ENCODE results near the gene KCNRG. TPM values are rescaled to one million over a fixed set of nuclear protein-coding genes. Genes with fewer than 3 reads are reported as not detected.

KCNRG gene
- total and polyA plus RNA-seq, 3 experiments from 2014 or later = 0.22 to 0.44 (median 0.42) TPM

GRCh38 chr13:49996951-49997895, 18.0 kb upstream of the KCNRG start, which contains the start of gene TRIM13:
Gene TRIM13, plus strand, starts transcription at chr13:49997042. Its CDS starts 14,899 bp downstream, at chr13:50011941.
- Mint-ChIP-seq H3K36me3 (peaks cover 0 to 42% (median 4%) of the 10 kb centered on the region in 3 donors), H3K27me3 (peaks cover 0 to 2% of the 10 kb centered on the region in 2 donors), H3K9me3 (no peaks in the 10 kb centered on the region), H3K27ac (peak within 1 kb of the TSS; percentile 84 to 96 (median 91)), H3K4me1 (peaks cover 39 to 58% (median 56%) of the 10 kb centered on the region in 3 donors), H3K4me3 (peak within 1 kb of the TSS; percentile 84 to 96 (median 89))
- Histone ChIP-seq H3K27me3 (ENCODE audit: insufficient read depth, low read length, poor library complexity, severe bottlenecking) (no peaks in the 10 kb centered on the region), H3K4me3 (ENCODE audit: low read length) (peak within 1 kb of the TSS; percentile 92), H3K36me3 (ENCODE audit: insufficient read depth, low read length) (peaks cover 7% of the 10 kb centered on the region), H3K9me3 (ENCODE audit: low read length) (no peaks in the 10 kb centered on the region), H3K4me1 (ENCODE audit: insufficient read depth, low read length) (peaks cover 36% of the 10 kb centered on the region), H3K27ac (ENCODE audit: low read depth, low read length) (peak within 1 kb of the TSS; percentile 88)
- CTCF ChIA-PET = interaction anchor here (0.6 to 3.4 kb wide), 43 partner anchors 9 to 1072 kb away, joined by 3 to 50 read pairs (median 4); partner anchors contain the start of gene SPRYD7
- POLR2A ChIA-PET = interaction anchor here (0.5 to 3.5 kb wide), 21 partner anchors 9 to 1457 kb away, joined by 3 to 62 read pairs (median 5); partner anchors contain the start of genes EBPL, KPNA3, RNASEH2B and SPRYD7
- DNase-seq = peak; percentile 62 to 86 (median 78)

DNA sequence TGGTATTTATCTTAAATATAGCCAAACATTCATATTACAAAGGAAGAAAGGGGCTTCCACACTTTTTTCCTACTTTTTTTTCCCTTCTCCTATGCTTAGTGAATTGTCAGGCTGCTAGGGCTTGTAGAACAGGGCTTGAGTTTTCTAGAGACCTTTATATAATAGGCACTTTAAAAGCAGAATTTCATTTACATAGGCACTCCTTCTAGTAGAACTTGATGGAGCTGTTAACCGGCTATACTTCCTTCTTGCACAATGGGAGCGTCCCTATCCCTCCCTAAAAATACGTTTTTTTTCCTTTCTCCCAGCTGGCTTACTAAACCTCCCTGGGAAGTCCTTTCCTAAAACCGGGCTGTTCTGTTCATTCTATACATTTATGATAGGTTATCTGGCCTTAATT, 17.3 kb upstream of the KCNRG start:
- peaks cover 0 to 2% of the 10 kb centered on the region in 2 donors for H3K27me3 Mint-ChIP-seq
- peaks cover 0 to 48% (median 4%) of the 10 kb centered on the region in 3 donors for H3K36me3 Mint-ChIP-seq
- peak overlapping the region; percentile 16 to 96 (median 88) for H3K4me3 Mint-ChIP-seq
- H3K27me3 ChIP-seq (ENCODE audit: insufficient read depth, low read length, poor library complexity, severe bottlenecking) = no peaks in the 10 kb centered on the region
- no peaks in the 10 kb centered on the region for H3K9me3 Mint-ChIP-seq
- H3K4me1 ChIP-seq (ENCODE audit: insufficient read depth, low read length) = peaks cover 43% of the 10 kb centered on the region
- ChIA-PET CTCF (interaction anchor here (0.6 to 3.4 kb wide), 39 partner anchors 9 to 1071 kb away, joined by 3 to 50 read pairs (median 4); partner anchors contain the start of genes KCNRG and SPRYD7), POLR2A (interaction anchor here (0.5 to 3.5 kb wide), 18 partner anchors 8 to 1456 kb away, joined by 3 to 62 read pairs (median 6); partner anchors contain the start of genes KPNA3, RNASEH2B and SPRYD7)
- peak overlapping the region; percentile 6 to 96 (median 75) for H3K27ac Mint-ChIP-seq
- DNase-seq = no peak
- peaks cover 44 to 66% (median 63%) of the 10 kb centered on the region in 3 donors for H3K4me1 Mint-ChIP-seq
- H3K36me3 ChIP-seq (ENCODE audit: insufficient read depth, low read length) = peaks cover 7% of the 10 kb centered on the region
- no peaks in the 10 kb centered on the region for H3K9me3 ChIP-seq (ENCODE audit: low read length)
- H3K27ac ChIP-seq (ENCODE audit: low read depth, low read length) = peak overlapping the region; percentile 88
- peak overlapping the region; percentile 92 for H3K4me3 ChIP-seq (ENCODE audit: low read length)

DNA sequence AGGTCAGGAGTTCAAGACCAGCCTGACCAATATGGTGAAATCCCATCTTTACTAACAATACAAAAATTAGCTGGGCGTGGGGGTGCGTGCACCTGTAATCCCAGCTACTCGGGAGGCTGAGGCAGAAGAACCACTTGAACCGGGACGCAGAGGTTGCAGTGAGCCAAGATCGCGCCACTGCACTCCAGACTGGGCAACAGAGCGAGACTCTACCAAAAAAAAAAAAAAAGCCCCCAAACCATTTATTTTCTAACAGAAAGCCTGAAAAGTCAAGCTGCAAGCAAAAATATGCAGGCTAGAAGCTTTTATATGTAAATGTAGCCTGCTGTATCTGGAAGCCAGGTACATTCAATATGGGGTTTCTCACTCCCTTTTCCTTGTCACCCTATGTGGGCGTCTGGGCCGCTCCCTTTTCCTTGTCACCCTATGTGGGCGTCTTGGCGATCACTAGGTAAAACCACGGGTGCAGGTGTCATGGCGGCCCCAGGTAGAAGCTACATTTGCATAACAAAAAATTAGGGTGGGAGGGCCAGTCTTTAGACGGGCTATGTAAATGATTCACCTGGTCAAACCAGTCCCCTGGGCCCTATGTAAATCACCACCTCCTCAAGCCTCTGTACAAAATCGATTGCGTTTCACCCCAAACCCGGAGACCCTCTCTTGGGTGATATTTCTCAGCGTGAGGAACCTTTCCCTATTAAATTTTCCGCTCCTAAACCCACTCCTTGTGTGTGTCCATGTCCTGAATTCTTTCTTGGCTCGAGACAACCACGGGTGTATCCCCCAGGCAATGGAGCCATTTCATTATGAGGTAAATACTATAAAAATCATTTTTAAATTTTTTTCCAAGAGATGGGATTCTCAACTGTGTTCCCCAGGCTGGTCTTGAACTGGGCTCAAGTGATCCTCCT, 16.3 kb upstream of the KCNRG start:
- no peaks in the 10 kb centered on the region for H3K9me3 Mint-ChIP-seq
- peak overlapping the region in 3 of 8 donors; percentile 67 to 96 (median 80) for H3K27ac Mint-ChIP-seq
- CTCF ChIA-PET = interaction anchor here (1.2 to 3.4 kb wide), 8 partner anchors 16 to 912 kb away, joined by 3 to 50 read pairs (median 13); partner anchors contain the start of gene KCNRG
- POLR2A ChIA-PET = interaction anchor here (0.5 to 3.5 kb wide), 4 partner anchors 8 to 1584 kb away, joined by 3 to 46 read pairs (median 4); no protein-coding TSS in a partner anchor
- peak overlapping the region in 6 of 7 donors; percentile 13 to 91 (median 86) for H3K4me3 Mint-ChIP-seq
- H3K27me3 ChIP-seq (ENCODE audit: insufficient read depth, low read length, poor library complexity, severe bottlenecking) = no peaks in the 10 kb centered on the region
- no peaks in the 10 kb centered on the region for H3K9me3 ChIP-seq (ENCODE audit: low read length)
- H3K4me3 ChIP-seq (ENCODE audit: low read length) = no peak overlapping the region
- H3K36me3 Mint-ChIP-seq = peaks cover 0 to 56% (median 4%) of the 10 kb centered on the region in 3 donors
- H3K36me3 ChIP-seq (ENCODE audit: insufficient read depth, low read length) = peaks cover 7% of the 10 kb centered on the region
- no peak for DNase-seq
- H3K27me3 Mint-ChIP-seq = peaks cover 0 to 2% of the 10 kb centered on the region in 2 donors
- H3K4me1 ChIP-seq (ENCODE audit: insufficient read depth, low read length) = peaks cover 49% of the 10 kb centered on the region
- H3K27ac ChIP-seq (ENCODE audit: low read depth, low read length) = no peak overlapping the region
- peaks cover 50 to 73% (median 71%) of the 10 kb centered on the region in 3 donors for H3K4me1 Mint-ChIP-seq

GRCh38 chr13:50001287-50001686, 14.0 kb upstream of the KCNRG start:
- ChIA-PET CTCF (interaction anchor here (0.6 kb wide), 1 partner anchor 358 kb away, joined by 3 read pairs; no protein-coding TSS in a partner anchor), POLR2A (no interaction called here)
- Histone ChIP-seq H3K36me3 (ENCODE audit: insufficient read depth, low read length) (peaks cover 7% of the 10 kb centered on the region), H3K27ac (ENCODE audit: low read depth, low read length) (no peak overlapping the region), H3K27me3 (ENCODE audit: insufficient read depth, low read length, poor library complexity, severe bottlenecking) (no peaks in the 10 kb centered on the region), H3K9me3 (ENCODE audit: low read length) (no peaks in the 10 kb centered on the region), H3K4me3 (ENCODE audit: low read length) (no peak overlapping the region), H3K4me1 (ENCODE audit: insufficient read depth, low read length) (peaks cover 49% of the 10 kb centered on the region)
- no peaks in the 10 kb centered on the region for H3K9me3 Mint-ChIP-seq
- H3K36me3 Mint-ChIP-seq = peaks cover 0 to 67% (median 4%) of the 10 kb centered on the region in 3 donors
- peak overlapping the region in 1 of 8 donors; percentile 70 for H3K27ac Mint-ChIP-seq
- peak overlapping the region in 2 of 7 donors; percentile 13 to 25 for H3K4me3 Mint-ChIP-seq
- no peak for DNase-seq
- H3K4me1 Mint-ChIP-seq = peaks cover 51 to 81% (median 70%) of the 10 kb centered on the region in 3 donors
- no peaks in the 10 kb centered on the region for H3K27me3 Mint-ChIP-seq

DNA sequence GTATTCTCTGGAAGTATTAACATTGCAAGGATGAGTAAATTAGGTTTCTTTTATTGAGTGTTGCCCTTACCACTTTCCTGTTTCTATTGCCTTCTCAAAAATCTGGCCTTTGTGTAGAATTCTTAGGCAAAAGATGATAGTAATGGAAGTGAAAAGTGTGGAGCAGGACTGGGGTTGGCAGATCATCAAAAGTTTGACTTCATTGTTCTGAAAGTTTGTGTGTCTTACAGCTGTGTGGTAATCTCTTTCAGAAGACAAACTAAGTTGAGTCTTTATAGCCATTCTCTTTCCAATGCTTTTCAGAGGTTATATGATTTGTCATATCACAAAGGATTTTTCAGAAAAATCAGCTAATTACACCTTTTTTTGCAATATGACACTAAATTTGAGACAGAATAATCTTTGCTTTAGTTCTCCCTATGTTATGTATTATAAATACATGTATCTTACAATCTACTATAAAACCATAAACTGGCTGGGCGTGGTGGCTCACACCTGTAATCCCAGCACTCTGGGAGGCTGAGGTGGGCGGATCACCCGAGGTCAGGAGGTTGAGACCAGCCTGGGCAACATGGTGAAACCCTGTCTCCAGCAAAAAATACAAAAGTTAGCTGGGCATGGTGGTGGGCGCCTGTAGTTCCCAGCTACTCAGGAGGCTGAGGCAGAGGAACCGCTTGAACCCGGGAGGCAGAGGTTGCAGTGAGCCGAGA, 8.7 kb upstream of the KCNRG start:
- Mint-ChIP-seq H3K27me3 (no peaks in the 10 kb centered on the region), H3K27ac (peak overlapping the region in 6 of 8 donors; percentile 24 to 85 (median 72)), H3K4me3 (no peak overlapping the region), H3K36me3 (peaks cover 0 to 59% (median 12%) of the 10 kb centered on the region in 3 donors), H3K9me3 (no peaks in the 10 kb centered on the region), H3K4me1 (peaks cover 29 to 62% (median 49%) of the 10 kb centered on the region in 3 donors)
- CTCF ChIA-PET = interaction anchor here (1.0 to 2.0 kb wide), 2 partner anchors 9 to 905 kb away, joined by 3 to 10 read pairs; no protein-coding TSS in a partner anchor
- no peak for DNase-seq
- Histone ChIP-seq H3K4me3 (ENCODE audit: low read length) (no peak overlapping the region), H3K9me3 (ENCODE audit: low read length) (no peaks in the 10 kb centered on the region), H3K4me1 (ENCODE audit: insufficient read depth, low read length) (peaks cover 18% of the 10 kb centered on the region), H3K27ac (ENCODE audit: low read depth, low read length) (no peak overlapping the region), H3K27me3 (ENCODE audit: insufficient read depth, low read length, poor library complexity, severe bottlenecking) (no peaks in the 10 kb centered on the region), H3K36me3 (ENCODE audit: insufficient read depth, low read length) (peaks cover 6% of the 10 kb centered on the region)
- POLR2A ChIA-PET = interaction anchor here (0.7 kb wide), 1 partner anchor 9 kb away, joined by 4 read pairs; the partner anchor contains the start of gene TRIM13

- H3K9me3 ChIP-seq (ENCODE audit: low read length) = no peaks in the 10 kb centered on the region
- peaks cover 18% of the 10 kb centered on the region for H3K36me3 ChIP-seq (ENCODE audit: insufficient read depth, low read length)
- H3K27ac Mint-ChIP-seq = peak overlapping the region in 3 of 8 donors; percentile 30 to 70 (median 50)
- peaks cover 6 to 65% (median 24%) of the 10 kb centered on the region in 3 donors for H3K36me3 Mint-ChIP-seq
- H3K27me3 ChIP-seq (ENCODE audit: insufficient read depth, low read length, poor library complexity, severe bottlenecking) = no peaks in the 10 kb centered on the region
- POLR2A ChIA-PET = no interaction called here
- DNase-seq = no peak
- H3K4me1 ChIP-seq (ENCODE audit: insufficient read depth, low read length) = no peaks in the 10 kb centered on the region
- H3K4me1 Mint-ChIP-seq = peaks cover 17 to 67% (median 58%) of the 10 kb centered on the region in 3 donors
- CTCF ChIA-PET = interaction anchor here (1.2 kb wide), 1 partner anchor 14 kb away, joined by 3 read pairs; no protein-coding TSS in a partner anchor
- H3K27ac ChIP-seq (ENCODE audit: low read depth, low read length) = no peak overlapping the region
- H3K9me3 Mint-ChIP-seq = no peaks in the 10 kb centered on the region
- H3K4me3 Mint-ChIP-seq = no peak overlapping the region
- no peaks in the 10 kb centered on the region for H3K27me3 Mint-ChIP-seq
- no peak overlapping the region for H3K4me3 ChIP-seq (ENCODE audit: low read length)
Measured at GRCh38 chr13:50011461-50011860, 3.8 kb upstream of the KCNRG start.

Data from CD8-positive, alpha-beta memory T cell (primary cell).